ENCODE data around the gene SHISA9.

DNA sequence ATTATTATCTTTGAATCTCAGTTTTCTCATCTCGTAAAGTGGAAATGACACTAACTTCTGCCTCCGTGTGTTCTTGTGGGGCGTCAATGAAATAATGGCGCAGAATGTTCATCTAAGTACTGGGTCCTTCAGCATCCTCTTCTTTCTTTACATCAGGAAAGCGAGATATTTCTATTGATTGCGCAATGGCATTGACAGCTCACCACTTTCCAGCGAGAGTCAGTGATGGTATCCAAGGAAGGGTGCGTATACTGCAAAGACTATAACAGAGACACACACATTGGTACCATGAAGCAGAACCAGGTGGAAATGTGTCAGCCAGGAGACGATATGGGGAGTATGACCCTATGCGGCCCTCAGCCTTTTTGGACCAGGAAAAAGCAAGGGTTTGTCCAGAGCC, 162.1 kb downstream of the SHISA9 start:
- no peak for TF ChIP-seq POLR2A (IDR thresholded peaks at IDR 0.05)
- TF ChIP-seq POLR2AphosphoS5 (IDR thresholded peaks at IDR 0.05) = no peak
